Fibroblast of skin of back (primary cell): ENCODE results near the gene SCAMP5.

ENCODE experiments used
- DNase-seq: peaks from one replicate; pipeline ENCODE4 v3.0.0-alpha.2; 2013

The SCAMP5 gene

DNA sequence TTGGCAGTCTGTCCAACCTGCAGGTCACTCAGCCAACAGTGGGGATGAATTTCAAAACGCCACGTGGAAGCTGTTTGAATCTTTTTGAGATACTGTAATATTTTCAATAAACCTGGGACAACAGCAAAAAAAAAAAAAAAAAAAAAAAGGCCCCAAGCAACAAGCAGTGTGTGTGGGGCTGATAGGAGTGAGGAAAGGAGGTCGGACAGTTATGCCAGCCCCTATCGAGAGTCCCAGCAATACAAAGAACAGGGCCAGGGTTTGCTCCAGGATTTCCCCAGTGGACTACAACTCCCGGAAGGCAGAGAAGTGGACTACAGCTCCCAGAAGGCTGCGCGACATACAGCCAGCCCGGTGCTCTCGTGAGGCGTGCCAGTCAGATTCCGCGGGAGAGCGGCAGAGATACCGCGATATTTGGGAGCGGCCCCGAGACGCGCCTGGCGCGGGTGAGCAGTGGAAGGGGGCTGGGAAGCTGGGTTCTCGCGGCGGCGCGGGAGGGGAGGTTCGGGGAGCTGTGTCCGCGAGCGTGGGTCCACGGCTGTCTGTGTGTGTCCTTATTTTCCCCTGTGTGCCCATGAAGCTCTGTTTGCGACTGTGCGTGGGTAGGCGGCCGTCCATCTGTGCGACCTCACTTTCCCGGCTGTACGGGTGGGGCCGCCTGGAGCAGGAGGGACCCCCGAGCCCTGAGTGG lies 28.0 kb downstream of the SCAMP5 start, which contains the start of gene PPCDC:
PPCDC (plus strand) TSS at position 410 of the 691 bp plus-strand sequence. CDS start 4,729 bp downstream, outside the sequence.
- peak; percentile 95 for DNase-seq

DNA sequence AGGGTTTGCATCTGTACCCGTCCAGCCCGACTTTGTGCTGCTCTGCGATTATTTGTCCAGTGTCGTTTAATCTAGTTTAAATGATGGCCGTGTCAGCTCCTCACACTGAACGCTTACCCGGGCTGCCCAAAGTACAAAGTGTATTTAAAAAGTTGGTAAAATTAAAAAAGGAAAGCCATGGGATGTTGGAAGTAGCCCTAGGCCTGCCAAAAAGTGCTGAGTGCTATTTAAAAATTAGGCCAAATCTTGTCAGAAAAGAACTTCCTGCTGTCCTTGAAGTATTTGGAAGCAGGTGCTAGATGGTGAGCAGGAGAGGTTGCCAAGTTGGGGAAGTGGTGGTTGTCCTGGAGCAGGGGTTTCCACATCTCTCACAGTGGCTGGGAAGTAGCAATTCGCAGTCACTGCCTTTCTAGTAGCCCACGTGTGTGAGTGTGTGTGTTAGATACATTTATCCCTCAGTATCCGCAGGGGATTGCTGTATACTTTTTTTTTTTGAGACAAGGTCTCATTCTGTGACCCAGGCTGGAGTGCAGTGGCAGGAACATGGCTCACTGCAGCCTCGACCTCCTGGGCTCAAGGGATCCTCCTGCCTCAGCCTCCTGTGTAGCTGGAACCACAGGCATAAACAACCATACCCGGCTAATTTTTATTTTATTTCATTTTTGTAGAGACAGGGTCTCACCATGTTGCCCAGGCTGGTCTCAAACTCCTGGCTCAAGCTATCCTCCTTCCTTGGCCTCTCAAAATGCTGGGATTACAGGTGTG lies 28.7 kb downstream of the SCAMP5 start:
- DNase-seq = peak; percentile 19

- no peak for DNase-seq
Measured at GRCh38 chr15:75025107-75025506, 29.7 kb downstream of the SCAMP5 start.

DNA sequence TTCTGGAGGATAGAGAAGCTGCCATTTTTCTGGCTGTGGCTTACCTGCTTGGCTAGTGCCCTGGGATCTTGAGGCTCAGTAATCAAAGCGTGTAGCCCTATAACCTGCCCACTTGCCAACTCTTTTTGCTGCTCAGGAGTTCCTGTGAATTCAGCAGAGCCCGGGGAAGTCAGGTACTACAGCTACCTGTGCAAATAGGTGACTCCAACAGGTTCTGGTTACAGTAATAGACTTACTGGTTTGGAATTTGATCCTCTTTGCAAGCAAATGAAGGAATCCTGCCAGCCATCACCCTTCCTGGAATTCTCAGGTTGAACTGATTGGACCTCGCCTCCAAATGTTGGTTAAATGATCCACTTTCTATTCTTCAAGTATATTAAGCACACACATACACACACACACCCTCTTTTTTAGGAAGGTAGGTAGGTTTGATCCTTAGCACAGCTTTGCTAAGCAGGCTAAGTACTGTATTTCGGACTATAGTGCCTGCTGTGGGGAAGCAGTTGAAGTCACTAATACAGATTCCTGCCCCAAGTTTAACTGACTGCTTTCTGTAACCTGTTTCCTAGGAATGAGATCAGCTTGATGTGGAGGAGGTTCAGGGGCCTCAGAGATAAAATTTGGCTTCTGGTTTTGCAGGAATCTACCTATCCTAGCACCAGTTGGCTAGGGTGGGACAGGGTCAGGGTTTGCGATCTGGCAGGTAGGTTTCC lies 30.3 kb downstream of the SCAMP5 start:
- DNase-seq = no peak

DNA sequence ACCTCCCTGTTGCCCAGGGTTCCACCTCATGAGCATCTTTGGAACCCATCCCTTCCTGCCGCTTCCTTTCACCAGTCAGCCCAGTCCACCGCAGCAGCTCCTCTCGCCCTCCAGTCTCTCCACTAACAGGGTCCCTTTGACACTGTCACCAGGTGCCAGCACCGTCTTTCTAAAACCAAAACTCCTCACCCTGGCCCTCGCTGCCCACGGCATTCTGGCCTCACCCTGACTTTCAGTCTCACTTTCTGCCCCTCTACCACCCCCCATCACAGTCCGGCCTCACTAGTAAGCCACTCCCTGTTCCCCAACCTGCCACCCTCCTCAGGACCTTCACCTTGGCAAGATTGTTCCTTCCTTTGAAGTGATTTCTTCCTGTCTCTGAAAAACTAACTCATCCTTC lies 32.2 kb downstream of the SCAMP5 start:
- no peak for DNase-seq

- no peak for DNase-seq
Measured at GRCh38 chr15:75028991-75029377, 33.6 kb downstream of the SCAMP5 start.

DNA sequence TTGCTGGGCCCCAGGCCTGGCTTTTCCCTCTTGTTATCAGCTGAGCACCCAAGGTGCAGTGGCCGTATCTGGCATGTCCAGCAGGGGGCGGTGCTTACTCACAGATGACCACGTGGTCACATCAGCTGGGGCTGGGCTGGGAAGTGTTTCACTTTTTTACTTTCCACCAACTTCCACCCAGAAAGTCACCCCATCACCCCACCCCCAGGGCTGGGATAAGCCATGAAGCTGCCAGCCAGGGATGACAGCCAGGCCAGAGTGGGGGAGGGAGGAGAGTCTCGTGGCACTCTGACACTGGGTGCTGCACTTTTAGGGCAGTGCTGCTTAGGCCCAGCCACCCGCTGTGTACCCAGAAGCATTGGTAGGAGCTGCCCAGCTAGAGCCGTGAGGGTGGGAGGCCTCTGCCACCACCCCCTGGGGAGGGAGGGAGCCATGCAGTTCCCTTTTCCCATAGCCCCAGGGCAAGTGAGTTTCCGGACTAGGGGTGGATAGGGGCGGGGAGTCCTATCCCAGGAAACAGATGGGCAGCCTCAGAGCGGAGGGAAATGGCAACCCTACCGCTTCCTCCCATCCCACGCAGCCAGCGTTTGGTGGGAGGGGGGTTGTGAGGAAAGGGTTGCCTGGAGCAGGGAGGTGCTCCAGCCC lies 34.1 kb downstream of the SCAMP5 start:
- peak; percentile 93 for DNase-seq

DNA sequence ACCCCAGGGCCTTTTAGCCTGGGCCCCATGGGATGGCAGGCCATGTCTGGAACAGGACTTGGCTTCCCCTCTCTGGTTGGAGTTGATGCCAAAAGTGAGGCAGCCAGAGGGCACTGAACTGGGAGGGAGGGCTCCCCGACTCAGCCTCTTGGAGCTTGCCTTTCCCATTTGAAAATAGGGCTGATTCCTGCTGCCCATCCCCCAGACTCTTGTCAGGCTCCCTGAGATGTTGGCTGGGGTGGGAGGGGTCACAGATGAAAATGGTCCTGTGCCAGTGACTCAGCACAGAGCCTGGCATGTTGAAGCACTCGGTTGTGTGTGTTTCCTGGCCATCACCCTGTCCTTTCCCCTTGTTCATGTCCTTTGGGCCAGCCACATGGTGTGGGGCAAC lies 34.7 kb downstream of the SCAMP5 start:
- DNase-seq = peak; percentile 61

DNA sequence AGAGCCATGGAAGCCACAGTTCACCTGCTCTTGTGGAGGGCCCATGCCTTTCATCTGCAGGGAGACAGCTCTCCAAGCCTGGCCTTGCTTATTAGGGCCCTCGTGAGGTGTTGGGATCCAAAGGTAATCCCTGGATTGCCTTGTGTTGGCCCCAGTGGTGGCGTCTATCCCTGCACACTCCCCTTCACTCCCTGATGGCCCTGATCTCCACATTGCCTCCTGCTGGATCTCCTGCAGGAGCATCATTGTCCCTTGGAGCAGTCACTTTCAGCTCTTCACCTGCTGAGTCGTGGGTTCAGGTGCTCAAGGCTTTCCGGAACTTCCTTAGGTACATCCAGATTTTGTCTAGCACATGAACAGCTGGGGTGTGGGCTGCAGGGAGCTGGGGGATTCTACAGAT lies 35.1 kb downstream of the SCAMP5 start:
- no peak for DNase-seq

DNA sequence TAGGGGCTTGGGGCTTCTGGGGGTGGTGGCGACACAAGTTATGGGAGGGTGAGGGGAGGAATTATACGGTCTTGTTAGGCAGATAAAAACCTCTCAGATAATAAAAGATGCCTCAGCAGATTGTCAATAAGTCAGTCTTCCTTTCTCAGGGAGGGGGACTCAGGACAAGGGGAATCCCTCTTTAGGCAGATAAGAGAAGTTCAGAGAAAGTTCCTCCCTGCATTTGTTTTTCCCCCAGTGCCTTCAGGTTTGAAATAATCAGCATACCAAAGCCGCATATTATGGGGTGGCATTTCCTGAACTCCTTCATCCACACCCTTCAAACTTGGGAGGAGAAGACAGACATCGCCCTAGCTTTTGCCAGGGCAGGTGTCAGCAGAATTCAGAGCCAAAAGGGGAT lies 36.5 kb downstream of the SCAMP5 start:
- peak; percentile 9 for DNase-seq

GRCh38 chr15:75032395-75032794 lies 37.0 kb downstream of the SCAMP5 start:
- no peak for DNase-seq

DNA sequence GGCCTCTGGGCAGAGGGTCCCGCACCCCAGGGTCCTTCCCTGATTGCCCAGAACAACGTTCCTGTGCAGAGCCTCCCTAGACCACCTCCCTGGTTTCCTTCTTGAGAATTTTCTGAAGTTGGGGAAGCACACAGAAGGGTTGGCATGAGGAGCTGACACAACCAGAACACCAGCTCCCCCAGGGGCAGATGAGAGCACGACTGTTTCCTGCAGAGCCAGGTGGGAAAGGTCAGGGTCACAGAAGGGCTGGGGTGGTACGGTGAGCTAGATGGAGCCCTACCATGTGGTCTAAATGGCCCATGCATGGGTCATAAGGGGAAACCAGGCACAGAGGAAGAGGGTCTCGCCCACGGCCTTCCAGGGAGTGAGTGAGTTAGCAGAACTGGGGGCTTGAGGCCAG lies 38.4 kb downstream of the SCAMP5 start:
- DNase-seq = no peak

- DNase-seq = no peak
Measured at GRCh38 chr15:75034615-75035014, 39.3 kb downstream of the SCAMP5 start.

DNA sequence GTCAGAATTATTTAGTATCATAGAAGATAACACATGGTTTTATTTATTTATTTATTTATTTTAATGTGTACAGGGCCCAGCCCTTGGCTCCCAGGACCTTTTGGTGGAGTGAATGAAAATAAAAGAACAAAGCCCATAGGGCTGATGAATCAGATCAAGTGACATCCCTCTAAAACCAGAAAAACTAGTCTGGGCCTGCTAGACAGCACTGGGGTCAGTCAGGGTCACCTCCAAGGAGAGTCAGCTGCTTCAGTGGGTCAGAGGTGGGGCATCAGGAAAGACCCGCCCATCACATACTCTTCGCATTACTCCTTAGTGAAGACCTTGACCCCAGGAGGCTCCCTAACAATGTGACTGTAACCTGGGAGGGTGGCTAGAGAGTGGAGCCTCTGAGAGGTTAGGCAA lies 40.9 kb downstream of the SCAMP5 start:
- peak; percentile 43 for DNase-seq

DNA sequence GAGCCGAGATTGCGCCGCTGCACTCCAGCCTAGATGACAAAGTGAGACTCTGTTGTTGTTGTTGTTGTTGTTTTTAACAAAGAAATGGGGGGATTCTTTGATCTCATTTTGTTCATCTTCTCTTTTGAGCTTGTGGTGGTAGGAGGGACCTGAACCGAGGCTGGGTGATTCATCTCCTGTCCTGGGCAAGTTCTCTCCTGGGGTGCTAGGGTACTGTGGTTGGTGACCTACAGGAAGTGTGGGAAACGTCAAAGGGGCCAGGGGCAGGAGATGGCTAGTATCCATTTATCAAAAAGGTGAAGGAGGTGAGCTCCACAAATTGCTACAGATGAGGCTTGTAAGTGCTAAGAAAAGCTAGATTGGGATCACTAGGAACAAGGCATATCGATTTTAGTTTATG lies 42.3 kb downstream of the SCAMP5 start:
- no peak for DNase-seq

DNA sequence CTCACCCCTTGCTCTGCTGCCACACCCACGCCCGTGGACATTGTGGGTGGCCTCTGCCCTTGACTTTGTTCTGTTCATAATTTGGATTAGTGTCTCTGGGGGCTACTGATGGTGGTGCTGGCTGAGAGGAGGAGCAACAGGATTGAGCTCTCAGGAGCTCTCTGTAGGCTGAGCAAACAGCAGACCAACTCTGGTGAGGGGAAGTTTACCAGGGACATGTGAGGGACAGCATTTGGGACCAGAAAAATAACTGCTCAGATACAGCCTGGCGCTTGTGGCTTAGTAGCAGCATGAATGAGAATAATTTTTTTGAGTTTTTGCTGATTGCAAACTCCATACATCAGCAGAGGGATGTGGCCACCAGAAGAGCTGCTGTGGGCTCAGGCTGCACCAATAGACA lies 42.9 kb downstream of the SCAMP5 start:
- no peak for DNase-seq

GRCh38 chr15:75042730-75043508 lies 47.6 kb downstream of the SCAMP5 start:
- peak; percentile 39 for DNase-seq

DNA sequence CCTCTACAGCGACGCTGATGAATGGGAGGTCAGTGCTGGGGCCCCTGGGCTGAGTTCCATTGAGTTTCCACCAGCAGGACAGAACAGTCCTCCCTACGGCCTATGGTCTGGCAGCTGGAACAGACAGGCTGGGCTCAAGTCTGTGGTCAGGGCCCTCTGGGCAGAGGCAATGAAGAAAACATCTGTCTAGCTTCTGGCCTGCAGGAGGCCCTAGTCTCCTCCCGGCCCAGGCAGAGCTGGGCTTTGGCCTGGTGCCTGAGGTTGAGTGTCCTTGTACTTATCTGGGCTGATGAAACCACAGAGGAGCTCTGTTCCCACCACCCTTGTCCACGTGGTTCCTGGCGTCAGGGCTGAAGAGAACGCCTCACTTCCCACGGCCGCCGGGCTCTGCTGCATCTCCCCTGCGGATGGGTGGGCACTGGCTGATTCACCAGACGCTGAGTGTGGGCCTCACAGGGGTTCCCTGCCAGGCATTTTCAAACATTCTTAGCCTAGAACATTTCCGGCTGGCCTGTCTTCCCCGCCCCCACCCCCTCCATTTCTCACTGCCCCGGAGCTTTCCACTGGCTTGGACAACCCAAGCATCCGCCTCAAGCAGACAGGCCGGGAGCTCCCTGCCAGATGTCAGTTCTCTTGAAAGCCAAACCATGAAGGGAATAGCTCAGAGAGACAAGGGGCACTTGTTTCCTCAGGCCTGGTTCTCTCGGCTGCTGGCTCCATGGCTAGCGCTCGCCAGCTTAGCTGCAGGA lies 48.3 kb downstream of the SCAMP5 start:
- DNase-seq = peak; percentile 100

DNA sequence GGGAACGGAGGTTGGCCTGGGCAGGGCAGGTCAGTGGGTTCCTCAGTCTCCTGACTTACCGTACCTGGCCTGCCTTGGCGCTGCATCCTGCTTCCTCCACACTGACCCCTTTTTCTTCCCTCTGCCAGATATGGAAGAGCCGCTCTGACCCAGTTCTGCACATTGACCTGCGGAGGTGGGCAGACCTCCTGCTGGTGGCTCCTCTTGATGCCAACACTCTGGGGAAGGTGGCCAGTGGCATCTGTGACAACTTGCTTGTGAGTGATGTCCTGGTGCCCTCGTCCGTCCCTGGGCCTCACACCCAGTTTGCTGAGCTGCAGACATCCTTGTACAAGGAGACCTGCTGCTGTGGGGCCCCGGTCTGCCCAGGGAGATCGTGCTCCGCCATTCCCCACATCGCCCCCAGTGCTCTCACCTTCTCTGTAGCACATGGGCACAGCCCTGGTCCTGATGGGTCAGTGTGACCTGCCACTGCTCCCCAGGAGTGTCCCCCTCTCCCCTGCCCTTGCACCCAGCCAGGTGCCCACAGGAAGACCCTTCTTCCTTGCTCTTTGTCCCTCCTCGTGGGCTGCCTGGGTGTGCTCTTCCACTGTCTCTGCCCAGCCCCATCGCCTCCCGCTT lies 49.0 kb downstream of the SCAMP5 start:
- no peak for DNase-seq

- no peak for DNase-seq
Measured at GRCh38 chr15:75045332-75046015, 50.1 kb downstream of the SCAMP5 start.
